Measurements from ENCODE around the gene FGD5.

DNA sequence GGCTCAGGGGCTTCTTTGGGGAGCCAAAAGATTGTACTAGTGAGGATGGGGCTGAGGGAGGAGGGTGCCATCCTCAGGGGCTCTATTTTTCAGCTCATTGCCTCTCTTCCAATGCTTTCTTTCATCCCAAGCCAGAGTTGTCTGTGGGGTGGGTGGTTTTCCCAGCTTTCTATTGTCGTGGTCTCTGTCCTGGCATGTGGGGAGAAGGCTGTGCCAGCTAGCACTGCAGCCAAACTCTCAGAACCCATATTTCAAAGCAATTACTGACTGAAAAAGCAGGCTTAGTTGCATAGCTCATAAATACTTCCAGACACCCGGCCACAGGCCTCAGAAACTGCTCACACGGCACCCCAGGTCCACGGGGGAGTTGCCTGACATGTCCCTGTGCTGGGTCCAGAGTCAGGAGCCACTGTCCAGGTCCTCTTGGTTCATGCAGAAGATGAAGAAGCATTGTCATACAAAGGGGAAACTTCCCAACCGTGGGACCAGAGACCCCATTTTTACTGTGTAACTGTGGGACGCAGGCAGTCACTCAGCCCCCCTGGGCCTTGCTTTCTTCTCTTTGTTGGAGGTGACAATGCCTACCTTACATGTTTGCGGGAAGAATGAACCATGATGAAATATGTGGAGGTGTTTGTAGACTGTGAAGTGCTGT lies 27.6 kb downstream of the FGD5 start:
- TF ChIP-seq SIN3A (IDR thresholded peaks at IDR 0.05; ENCODE audit: borderline replicate concordance, insufficient read depth, low read length) (no peak), POLR2AphosphoS5 (IDR thresholded peaks at IDR 0.05; ENCODE audit: low read depth, low read length) (no peak), REST (IDR thresholded peaks at IDR 0.05; ENCODE audit: insufficient read depth in 1 of 2, low read depth in 2 of 2, low read length in 2 of 2) (no peak), TAF1 (IDR thresholded peaks at IDR 0.05; ENCODE audit: borderline replicate concordance, insufficient read depth, low read length) (no peak)

Measured in PFSK-1 (cell line).